ENCODE data around the gene CELSR1.
"Not testable (repeated sequence)": the region's sequence is repeated elsewhere in the genome, so short reads cannot be mapped to it uniquely, and the experiment has no call there.

The CELSR1 gene

DNA sequence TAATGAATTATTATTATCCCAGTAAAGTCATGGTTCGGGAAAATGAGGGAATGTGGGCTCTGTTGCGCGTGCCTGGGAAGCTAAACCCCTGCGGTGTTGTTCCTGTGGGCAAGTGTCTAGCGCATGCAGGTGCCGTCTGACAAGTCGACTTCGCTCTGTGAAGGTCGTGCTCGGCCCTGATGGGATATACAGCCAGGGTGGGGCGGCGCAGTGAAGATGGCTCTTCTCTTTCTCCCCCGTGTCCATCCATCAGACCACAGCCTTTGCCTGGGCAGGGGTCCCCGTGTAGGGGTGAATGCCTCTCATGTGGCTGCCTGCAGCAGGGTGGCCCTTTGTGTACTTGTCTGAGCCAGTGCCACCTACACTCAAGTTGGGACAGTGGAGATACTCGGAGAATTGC is 214.7 kb downstream of the CELSR1 start:
- DNase-seq (ENCODE audit: low read depth) = no peak
- H3K4me3 ChIP-seq (ENCODE audit: low read length) = no peak overlapping the region
- TF ChIP-seq, protein P1, sequence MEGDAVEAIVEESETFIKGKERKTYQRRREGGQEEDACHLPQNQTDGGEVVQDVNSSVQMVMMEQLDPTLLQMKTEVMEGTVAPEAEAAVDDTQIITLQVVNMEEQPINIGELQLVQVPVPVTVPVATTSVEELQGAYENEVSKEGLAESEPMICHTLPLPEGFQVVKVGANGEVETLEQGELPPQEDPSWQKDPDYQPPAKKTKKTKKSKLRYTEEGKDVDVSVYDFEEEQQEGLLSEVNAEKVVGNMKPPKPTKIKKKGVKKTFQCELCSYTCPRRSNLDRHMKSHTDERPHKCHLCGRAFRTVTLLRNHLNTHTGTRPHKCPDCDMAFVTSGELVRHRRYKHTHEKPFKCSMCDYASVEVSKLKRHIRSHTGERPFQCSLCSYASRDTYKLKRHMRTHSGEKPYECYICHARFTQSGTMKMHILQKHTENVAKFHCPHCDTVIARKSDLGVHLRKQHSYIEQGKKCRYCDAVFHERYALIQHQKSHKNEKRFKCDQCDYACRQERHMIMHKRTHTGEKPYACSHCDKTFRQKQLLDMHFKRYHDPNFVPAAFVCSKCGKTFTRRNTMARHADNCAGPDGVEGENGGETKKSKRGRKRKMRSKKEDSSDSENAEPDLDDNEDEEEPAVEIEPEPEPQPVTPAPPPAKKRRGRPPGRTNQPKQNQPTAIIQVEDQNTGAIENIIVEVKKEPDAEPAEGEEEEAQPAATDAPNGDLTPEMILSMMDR (IDR thresholded peaks at IDR 0.05; ENCODE audit: insufficient read depth, low read depth, low read length, missing control alignments) = no peak

DNA sequence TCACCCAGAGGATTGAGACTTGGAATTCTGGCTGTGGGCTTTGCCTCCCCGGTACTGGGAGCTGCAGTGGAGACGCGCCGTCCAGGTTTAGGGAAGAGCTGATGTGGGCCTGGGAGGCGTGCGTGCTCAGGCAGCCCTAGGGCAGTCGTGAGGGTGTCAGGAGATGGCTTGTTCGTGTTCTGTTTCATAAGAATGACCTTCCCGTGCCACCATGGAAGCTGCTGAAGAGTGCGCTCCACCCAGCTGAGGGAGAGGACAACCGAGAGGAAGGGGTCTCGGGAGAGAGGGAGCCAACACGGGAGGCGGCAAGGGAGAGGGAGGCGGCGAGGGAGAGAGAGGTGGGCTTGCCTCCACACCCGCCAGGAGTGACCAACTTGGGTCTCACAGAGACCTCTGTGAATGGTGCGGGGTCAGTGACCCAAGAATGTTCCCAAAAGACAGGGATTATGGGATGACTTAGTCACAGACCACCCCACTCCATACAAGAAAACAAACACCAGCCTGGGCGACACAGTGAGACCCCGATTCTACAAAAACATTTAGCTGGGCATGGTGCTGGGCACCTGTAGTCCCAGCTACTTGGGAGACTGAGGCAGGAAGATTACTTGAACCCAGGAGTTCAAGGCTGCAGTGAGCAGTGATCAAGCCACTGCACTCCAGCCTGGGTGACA is 216.6 kb downstream of the CELSR1 start:
- TF ChIP-seq, protein P1 (IDR thresholded peaks at IDR 0.05; ENCODE audit: insufficient read depth, low read depth, low read length, missing control alignments) = no peak
- DNase-seq (ENCODE audit: low read depth) = no peak
- H3K4me3 ChIP-seq (ENCODE audit: low read length) = no peak overlapping the region

DNA sequence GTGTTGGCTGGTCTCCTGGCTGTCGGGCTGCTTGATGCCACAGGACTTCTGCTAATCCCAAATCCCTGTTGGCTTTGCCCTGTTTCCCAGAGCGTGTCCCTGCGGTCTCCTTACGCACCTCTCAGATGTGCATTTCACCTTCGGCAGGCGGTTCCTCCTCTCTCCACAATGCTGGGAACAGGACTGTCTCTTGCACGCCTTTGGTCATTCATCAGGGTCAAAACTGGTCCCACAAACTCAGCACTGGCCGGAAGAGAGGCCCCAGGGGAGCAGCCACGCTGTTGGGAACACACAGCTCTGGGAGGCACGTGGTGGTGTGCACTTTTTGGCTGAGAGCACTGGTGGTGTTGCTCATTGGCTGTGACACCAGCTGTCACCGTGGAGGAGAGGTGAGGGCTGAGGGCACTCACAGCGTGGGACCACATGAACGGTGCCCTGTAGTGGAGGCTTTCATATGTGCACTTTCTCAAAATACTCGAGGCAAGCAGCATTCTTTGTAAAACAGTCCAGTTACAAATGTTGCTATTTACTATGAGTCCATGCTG is 217.2 kb downstream of the CELSR1 start:
- TF ChIP-seq, protein P1 (IDR thresholded peaks at IDR 0.05; ENCODE audit: insufficient read depth, low read depth, low read length, missing control alignments) = no peak
- DNase-seq (ENCODE audit: low read depth) = no peak
- H3K4me3 ChIP-seq (ENCODE audit: low read length) = no peak overlapping the region

DNA sequence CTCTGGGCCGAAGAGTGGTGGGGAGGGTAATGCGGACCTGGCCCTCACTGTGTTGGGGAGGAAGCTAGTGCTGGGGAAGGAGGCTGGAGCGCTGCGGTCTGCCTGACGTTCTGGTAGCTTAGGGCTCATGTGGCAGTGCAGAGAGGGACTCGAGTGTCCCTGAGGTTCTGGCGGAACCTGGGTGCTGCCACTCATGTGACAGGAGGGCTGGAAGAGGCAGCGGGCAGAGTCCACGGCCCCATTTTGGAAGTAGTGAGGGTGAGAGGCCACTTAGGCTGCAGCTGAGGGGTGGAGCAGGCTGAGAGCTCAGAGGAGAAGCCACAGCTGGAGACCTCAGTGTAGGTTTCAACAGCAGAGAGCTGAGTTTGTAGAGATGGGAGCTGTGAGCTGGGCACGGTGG is 218.1 kb downstream of the CELSR1 start:
- TF ChIP-seq, protein P1 (IDR thresholded peaks at IDR 0.05; ENCODE audit: insufficient read depth, low read depth, low read length, missing control alignments) = no peak
- DNase-seq (ENCODE audit: low read depth) = no peak
- no peak overlapping the region for H3K4me3 ChIP-seq (ENCODE audit: low read length)

DNA sequence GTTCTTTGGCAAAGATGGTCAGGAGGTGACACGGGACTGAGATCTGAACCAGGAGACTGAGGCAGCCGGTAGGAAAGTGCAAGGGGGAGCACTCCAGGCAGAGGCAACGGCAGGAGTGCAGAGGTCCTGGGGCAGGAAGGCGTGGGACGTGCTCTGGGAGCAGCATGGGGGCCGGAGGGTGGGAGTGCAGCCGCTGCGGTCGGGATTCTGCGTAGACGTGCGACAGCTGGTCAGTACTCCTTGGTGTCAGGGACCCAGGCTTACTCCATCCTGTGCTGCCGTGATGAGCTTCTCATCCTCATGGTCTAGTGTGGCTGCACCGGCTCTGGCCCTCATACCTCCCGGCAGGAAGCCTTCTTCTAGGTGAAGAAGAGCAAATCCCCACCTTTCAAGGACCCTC is 218.8 kb downstream of the CELSR1 start:
- TF ChIP-seq, protein P1 (IDR thresholded peaks at IDR 0.05; ENCODE audit: insufficient read depth, low read depth, low read length, missing control alignments) = no peak
- H3K4me3 ChIP-seq (ENCODE audit: low read length) = no peak overlapping the region
- DNase-seq (ENCODE audit: low read depth) = no peak

DNA sequence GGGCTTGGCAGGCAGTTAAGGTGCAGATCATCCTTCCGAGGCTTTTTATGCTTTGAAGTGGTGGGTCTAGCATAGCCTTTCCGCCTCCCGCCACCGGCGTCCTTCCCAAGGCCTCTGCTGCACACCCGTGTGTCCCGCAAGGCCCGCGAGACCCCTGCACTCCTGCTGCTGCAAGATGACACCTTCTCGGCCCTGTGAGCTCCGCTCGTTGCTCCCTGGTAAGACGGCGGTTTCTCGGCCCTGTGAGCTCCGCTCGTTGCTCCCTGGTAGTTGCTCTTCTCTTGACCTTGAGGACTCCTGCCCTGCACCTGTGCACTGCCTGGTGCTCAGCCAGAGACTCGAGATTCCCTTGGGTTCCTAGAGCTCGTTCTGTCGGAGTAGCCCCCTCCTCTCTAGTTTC is 219.8 kb downstream of the CELSR1 start:
- TF ChIP-seq, protein P1 (IDR thresholded peaks at IDR 0.05; ENCODE audit: insufficient read depth, low read depth, low read length, missing control alignments) = no peak
- H3K4me3 ChIP-seq (ENCODE audit: low read length) = no peak overlapping the region
- no peak for DNase-seq (ENCODE audit: low read depth)

DNA sequence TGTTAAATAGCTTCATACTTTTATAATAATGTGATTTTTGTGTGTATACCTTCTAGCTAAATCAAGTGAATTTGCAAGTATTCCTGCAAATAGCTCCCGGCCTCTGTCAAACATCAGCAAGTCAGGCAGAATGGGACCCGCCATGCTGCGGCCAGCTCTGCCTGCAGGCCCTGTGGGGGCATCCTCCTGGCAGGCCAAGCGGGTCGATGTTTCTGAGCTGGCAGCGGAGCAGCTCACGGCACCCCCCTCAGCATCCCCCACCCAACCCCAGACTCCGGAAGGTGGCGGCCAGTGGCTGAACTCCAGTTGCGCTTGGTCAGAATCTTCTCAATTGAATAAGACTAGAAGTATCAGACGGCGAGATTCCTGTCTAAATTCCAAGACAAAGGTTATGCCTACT is 221.4 kb downstream of the CELSR1 start:
- TF ChIP-seq, protein P1 (IDR thresholded peaks at IDR 0.05; ENCODE audit: insufficient read depth, low read depth, low read length, missing control alignments) = no peak
- no peak for DNase-seq (ENCODE audit: low read depth)
- no peak overlapping the region for H3K4me3 ChIP-seq (ENCODE audit: low read length)

DNA sequence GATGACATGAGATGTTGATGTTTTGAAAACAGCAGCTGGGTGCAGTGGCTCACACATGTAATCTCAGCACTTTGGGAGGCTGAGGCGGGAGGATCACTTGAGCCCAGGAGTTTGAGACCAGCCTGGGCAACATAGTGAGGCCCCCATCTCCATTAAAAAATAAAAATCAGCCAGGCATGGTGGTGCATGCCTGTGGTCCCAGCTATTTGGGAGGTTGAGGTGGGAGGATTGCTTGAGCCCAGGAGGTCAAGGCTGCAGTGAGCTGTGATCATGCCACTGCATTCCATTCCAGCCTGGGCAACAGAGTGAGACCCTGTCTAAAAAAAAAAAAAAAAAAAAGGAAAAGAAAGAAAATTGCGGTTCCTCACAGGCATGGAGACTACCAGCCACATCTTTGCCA is 224.6 kb downstream of the CELSR1 start:
- not testable (repeated sequence) for H3K4me3 ChIP-seq (ENCODE audit: low read length); DNase-seq (ENCODE audit: low read depth)
